Stimulated activated CD8-positive, alpha-beta memory T cell treated with anti-CD3 and anti-CD28 coated beads, Interleukin-7, amount 100 ng/mL, for 48 hours (primary cell): Measurements from ENCODE around the gene SIX3.

Experiments
- DNase-seq, 2 donors: peaks; one replicate each; pipeline ENCODE4 v3.0.0-alpha.2; 2020; ENCODE audit warnings: low read depth in 1 of 2; ENCODE audit errors: extremely low read depth in 1 of 2

The SIX3 gene

DNA sequence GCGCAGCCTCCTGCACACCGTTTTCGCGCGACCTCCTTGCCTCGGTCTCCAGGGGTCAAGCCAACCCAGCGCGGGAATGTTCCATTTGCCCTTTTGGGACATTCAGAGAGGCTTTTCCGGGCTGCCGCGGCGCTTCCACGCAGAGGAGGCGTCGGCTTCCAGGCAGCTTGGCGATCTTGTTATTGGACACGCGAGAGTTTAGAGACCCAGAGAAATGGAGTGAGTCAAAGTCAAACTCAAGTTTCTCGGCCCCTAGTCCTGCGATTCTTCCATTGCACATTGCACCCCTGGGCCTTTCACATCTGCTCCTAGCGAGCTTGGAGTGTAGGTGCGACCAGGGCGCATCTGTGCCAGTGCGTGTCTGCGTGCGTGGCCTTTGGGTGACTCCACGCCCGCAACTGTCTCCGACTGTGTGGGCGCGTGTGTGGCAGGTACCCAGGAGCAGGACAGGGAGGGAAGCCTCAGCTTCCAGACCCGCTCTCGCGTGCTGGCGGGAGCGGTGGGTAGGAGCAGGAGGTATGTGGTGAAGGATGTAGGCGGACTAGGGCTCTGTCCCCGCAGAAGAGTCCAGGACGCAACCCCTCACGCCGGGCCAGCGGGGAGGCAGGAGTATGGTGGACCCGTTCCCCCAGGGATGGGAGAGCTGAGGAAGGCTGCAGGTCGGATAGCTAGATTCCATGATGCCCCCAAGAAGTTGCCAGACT, 13.5 kb downstream of the SIX3 start:
- no peak for DNase-seq

DNA sequence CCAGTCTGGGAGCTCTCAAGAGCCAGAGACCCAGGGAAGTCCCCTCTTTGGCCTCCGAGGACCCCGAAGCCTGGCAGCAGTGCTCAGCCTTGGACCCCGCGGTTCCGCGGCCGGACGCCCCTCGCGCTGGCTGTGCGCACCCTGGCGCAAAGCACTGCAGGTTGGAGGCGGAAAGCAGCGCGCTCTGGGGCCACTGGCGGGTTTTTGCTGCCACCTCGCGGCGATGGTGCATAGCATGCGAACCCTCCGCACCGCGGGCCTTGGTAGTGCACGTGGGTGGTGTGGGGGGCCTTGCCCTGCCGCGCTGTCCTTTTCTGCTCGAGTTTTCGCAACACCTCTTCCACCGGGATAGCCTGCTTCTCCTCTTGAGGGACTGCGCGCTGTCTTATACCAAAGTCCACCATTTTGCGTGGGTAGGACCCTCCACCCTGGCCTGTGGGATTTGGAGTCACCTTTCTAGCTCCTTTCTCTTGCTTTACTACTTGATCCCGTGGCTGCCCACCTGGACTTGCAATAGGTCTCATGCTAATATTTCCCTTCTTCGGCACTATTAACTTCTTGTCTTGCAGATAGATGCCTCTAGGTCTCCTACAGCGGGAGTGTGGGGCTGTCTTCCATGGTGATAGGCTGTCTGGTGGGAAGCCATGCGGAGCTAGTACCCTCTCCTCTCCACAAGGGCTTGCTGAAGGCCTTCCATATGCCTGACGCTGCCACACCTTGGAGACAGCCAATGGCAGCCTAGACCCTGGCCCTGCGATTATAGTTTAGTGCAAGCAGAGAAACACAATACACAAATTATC, 14.3 kb downstream of the SIX3 start:
- peak; percentile 55 to 65 for DNase-seq

DNA sequence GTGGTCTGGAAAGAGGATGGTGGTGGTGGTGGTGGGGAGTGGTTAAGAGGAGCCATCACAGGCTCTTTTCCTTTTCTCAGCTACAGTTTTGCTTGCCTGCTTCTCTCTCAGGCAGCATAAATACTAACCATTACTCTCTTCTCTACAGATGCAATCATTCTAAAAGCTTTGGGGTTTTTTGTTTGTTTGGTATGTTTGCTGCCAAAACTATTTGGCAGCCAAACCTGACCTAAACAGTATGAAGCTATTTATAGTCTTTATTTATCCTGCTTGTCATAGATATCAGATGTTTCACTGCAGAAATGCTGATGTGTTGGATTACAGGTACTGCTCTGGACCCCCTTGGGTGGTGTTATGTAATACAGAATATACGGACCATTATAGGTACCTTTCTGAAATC, 15.3 kb downstream of the SIX3 start:
- DNase-seq: no peak

DNA sequence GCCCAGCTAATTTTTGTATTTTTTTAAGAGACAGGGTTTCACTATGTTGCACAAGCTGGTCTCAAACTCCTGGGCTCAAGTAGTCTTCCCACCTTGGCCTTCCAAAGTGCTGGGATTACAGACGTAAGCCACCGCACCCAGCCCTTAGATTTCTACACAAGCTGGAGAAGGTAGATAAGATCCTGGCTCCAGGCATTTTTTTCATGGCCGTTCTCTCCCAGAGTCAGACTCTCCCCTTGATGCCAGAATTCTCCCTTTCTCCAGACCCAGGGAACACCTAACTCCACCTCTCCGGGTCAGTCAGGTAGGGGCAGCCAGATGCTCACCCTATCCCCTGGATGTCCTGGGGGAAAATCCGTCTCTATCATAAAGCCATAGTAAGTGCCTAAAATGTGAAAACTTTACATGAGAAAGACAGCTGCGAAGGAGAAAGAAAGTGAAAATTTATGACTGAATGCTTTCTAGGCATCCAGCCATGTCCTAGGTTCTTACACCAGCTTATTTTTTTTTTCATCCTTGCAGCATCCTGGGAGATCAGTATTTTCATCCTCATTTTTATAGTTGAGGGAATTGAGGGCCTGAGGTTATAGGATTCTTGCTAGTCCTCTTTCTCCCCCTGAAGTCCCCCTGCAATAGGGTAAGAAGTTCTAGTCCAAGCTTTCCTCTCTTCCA, 16.3 kb downstream of the SIX3 start:
- DNase-seq: no peak

DNA sequence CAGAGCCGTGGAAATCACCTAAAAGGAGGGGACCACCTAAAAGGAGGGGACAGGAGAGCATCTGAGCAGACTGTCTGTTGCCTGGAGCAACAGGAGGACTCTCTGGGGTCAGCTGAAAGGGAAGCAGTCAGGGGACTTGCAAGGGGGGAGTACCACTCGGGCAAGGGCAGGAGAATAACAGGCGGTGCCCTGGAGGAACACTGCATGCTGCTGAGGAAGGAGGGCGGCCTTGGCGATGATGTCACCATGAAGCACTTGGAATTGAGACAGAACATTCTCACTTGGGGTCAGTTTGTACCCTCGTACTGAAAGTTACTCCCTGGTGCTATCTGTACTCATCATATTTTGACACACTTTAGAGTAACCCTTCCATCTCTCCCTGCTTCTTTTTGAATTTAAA, 18.4 kb downstream of the SIX3 start:
- DNase-seq: no peak

DNA sequence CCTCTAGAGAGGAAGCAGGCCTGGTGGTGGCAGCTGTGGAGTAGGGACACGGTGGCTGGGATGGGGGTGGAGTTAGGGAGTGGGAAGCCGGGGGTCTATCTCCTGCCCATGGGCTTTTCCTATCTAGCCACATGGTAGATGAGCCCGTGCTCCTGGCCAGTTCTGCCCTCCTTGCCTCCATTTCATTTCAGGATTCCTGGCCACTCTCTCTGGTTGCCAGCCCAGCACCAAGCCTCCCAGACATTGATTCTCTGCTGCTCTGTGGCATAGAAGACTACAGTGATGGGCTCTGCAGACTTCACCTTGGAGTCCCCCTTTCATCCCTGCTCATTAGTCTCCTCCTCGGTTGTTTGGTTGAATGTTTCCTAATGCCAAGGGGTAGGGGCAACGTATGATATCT, 19.4 kb downstream of the SIX3 start:
- no peak for DNase-seq

DNA sequence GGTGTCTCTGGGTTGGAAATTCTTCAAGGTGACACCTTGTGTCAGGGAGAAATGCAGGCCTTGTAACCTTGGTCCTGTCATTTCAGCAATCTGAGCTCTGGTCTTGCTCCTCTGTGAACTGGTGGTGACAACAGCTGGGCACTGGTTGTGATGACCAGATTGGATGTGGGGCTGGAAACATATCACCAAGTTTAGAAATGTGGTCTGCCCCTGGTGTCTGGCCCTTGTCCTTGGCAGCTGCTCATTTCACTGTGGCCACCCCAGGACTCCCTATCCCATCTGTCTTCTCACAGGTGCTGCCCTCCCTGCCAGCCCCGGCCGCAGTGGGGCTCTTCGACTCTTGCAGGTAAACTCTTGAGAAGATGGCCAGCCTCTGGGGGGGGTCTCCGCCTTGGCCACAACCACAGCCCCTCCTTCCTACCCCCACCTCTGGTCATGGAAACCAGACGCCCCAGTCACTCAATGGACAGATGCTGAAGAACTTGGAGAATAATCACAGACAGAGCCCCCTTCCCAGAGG, 20.7 kb downstream of the SIX3 start:
- DNase-seq: no peak

DNA sequence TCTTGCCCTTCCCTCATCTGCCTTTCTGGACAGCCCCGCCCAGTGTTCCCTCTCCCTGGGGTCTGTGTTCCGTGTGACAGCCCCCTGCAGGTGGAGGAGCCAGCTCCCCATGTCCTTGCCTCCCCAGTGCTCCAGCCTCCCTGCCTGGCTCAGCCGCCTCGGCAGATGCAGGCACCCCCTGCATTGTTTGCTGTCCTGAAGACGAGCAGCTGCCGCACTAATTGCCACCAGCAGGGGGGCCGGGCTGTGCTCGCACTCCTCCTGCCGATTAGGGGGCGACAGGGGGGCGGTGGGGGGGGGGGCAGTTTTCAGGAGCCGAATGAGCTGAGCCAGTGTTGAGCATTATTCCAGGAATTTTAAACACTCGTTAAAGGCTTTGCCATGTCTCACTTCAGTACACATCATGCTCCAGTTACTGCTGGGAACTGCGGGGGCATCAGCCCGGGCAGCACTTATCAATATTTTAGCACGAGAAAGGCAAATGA, 23.3 kb downstream of the SIX3 start:
- no peak for DNase-seq

DNA sequence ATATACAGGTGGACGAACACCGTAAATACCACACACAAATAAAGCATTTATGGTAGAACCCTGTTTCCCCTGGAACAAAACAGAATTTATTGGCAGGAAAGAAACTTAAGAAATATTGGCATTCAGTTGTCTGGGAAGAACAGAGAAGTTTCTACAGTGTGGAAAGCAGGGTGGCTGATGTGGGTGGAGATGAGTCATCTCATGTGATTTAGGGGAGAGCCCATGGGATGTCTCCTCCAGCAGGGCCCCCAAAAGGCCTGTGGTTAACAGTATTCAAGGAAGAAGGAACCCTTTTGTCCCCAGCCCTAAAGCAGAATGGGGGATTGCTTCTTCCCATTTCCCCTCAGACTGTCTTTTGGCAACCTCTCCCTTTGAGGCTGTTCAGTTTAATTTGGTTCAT, 24.2 kb downstream of the SIX3 start:
- no peak for DNase-seq

DNA sequence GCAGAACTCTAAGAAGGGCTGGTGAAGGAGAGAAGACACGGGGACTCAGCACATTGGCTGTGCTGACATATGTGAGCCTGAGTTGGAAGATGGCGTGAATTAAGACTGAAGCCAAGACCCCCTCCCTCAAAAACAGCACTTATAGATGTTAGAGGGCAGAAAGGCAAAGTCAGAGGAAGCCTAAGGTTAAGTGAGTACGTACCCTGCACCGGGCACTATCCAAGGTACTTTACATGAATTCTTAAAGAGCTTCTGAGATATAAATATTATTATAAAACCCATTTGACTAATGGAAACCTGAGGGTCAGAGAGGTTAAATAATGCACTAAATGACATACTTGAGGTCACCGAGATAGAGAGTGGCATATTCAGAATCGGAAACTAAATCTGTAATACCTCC, 25.6 kb downstream of the SIX3 start:
- DNase-seq: no peak

DNA sequence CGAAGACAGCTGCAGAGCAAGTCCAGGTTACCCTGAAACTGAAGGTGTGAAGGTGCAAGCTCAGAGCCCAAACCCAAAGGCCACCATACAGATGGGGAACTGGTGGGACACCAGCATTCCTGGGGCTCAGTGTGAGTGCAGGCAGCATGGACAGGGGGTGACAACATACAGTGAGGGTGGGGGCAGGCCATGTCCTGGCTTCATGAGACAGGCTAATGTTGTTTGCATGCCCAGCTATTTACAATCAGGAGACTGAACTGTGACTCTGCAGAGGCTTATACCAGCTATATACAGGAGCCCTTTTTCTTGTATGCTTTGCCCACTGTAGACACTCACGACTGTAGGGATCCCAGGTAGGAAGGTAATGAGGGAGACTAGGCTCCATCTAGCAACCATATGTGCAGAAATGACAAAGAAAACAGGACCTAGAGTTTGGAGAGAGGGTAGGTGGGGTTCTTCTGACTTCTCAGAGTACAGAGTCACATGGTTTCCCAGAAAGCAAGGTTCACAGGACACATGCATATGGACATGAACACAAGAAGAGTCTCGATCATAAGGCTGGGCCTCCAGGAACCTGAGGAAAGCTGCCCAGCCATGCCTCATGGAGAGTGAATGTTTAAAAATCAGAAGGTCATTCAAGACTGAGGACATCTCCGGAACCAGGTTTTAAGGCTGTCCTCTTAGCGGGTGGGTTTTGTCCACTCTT, 26.4 kb downstream of the SIX3 start:
- DNase-seq: no peak

DNA sequence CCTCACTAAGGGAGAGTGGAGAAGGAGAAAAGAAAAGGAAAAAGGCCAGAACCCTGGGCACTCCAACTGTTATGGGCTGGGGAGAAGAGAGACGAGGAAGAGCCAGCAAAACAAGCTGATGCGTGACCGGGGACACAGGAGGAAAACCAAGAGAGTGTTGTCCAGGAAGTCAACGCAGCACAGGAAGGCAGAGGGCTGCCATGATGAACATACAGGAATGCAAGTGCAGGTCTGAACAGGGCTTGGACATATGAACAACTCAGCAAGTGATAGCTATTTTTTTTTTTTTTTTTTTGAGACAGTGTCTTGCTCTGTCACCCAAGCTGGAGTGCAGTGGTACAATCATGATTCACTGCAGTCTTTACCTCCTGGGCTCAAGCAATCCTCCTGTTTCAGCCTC, 28.4 kb downstream of the SIX3 start:
- no peak for DNase-seq

DNA sequence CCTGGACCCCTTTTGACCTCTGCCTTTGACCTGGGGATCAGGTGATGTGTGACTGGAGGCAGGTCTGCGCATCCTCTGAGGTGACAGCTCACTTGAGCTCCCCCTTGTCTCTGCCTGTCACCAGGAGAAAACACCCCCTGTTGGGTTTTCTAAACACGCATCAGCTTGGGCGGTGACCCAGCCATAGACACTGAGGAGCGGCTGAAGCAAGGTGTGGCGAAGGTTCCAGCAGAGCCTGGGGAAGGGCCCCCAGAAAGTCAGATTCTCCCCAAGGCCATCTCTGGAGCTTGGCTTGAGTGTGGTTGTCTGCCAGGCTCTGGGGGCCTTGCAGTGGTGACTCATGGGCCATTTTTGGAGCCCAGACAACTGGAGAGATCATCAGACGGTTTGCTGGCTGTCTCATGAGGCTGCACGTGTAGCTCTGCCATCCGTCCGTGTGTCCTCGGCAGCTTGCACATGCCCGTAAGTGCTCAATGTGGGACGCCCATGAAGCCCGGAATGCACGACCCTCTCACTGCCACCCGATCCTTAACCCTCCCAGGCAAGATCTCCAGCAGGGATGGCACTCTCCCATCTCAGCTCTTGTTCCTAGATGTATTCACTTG, 29.4 kb downstream of the SIX3 start:
- DNase-seq: no peak

DNA sequence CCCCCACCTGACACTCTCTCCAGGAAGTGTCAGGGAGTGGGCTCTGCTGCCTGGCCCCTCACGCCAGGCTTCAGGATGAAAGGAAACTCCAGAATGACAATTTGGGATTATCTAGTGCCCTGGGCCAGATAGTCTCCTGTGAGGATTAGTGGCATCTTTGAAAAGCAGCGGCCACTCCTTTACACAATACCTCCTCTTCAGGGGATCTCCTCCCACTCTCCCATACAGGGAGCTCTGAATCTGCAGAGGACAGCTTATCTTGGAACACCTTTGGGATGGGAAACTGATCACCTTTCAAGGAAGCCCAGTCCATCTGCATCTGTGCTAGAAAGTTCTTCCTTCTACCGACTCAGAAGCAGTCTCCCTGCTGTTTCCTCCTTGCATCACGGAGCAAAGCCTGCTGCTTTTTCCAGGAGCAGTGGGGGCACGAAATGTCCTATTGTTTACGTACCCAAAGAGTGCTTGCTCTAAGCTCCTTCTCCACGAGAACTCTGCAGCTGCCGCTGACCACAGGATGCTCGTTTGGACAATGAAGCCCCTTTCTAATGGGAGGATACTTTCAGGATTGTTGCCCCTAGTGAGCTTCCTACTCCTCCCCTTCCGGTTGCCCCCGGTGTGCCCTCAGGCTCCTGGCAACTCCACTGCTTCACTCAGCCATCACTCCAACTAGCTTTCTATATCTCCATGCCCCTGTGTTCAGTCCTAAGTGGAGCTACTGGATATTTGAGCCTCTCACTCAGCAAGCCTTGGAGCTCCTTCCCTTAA, 31.5 kb downstream of the SIX3 start:
- no peak for DNase-seq

DNA sequence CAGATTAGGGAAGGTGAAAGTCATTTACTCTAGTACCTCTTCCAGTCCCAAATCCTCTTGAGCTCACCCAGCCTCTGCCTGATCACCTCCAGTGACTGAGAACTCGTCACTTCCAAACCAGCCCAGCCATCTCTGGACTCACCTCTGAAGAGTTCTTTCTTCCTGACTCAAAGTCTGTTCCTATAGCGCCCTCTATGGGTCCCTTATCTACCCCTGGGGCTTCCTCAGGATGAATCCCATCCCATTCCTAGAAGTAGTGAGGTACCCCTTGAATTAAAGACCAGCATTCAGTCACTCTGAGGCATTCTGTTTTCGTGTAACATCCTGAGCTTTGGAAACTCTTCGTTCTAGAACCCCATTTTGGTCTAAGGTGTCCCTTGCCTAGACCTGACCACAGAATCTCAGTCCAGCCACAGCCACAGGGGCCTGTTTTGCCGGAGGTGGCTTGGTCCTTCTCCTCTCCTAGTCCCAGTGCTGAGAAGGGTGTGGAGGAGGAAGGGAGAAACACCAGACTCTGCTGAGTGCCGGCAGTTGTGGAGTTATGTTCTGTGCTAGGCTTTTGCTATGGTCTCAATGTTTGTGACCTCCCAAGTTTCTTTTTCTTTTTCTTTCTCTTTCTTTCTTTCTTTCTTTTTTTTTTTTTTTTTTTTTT, 32.7 kb downstream of the SIX3 start:
- no peak for DNase-seq

DNA sequence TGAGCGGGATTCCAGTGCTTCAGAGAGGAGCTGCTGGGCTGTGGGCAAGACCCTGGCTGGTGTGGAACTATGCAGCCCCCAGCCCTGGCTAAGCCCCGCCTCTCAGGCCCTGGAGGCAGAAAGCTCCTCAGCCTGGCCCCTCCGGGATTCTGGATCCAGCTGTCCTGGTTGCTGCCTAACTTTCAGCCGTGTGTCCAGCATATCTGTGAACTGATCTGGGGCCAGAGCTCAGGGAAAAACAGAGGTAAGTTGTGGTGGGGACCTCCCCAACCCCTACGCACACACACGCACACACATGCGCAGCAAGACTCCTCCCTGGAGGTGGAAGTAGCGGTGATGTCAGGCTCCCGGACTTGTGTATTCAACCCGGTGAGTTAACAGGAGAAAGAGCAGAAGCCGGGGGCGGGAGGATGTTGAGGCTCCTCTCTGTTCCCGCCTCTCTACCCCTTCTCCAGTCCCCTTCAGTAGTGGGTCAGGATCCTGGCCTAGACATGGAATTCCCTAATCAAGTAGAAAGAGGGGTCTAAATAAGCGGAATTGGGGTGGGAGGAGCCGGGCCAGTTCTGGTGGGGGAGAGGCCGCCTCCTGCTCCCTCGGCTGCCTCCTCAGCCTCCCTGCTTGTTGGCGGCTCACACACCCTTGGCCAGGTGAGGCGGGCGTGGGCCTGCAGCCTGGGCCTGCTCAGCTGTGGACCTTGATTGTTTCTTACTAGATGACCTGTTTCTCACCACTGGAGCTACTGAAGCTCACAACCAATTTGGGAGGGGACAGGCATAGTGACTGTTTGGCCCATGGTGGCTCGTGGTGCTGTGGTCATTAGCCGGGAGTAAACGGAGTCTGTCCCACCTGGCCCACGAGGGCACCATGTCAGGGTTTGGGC, 34.3 kb downstream of the SIX3 start:
- no peak for DNase-seq

DNA sequence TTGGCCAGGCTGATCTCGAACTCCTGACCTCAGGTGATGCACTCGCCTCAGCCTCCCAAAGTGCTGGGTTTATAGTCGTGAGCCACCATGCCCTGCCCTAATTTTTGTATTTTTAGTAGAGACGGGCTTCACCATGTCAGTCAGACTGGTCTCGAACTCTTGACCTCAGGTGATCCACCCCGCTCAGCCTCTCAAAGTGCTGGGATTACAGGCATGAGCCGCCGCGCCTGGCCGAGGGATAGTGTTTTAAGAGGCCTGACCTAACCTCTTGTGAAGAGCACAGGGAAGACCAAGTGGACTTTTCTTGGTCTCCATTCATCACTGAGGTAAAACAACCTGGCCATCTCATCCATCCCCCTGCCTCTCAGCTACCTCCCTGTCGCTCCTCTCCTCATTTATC, 38.1 kb downstream of the SIX3 start:
- no peak for DNase-seq
